SK-N-SH (cell line): ENCODE measurements around the gene GPX5. TPM values are rescaled to one million over a fixed set of nuclear protein-coding genes. Genes with fewer than 3 reads are reported as not detected.

ENCODE experiments used
- CTCF ChIA-PET: fragments of 300-600, 350-600 bp; formaldehyde crosslinking; extraction: SDS; loops from one replicate; lab custom pipeline; 2021; lab: Yijun Ruan, JAX
- POLR2A ChIA-PET: fragments of 350-600 bp; sonication (Branson Sonifier 250); formaldehyde crosslinking; extraction: SDS; loops from one replicate; lab custom pipeline; 2020; ENCODE audit warnings: antibody characterized with exemption, inconsistent platforms; lab: Yijun Ruan, JAX
- DNase-seq: peaks from one replicate; pipeline ENCODE4 v3.0.0; 2012
- H2AFZ ChIP-seq: fragments of 200-600 bp; sonication (generic); 2 replicates; pipeline ENCODE4 v1.8.1; 2016; ENCODE audit warnings: antibody characterized with exemption, mild to moderate bottlenecking, low read depth
- H3F3A ChIP-seq: fragments of 200-600 bp; sonication (generic); replicated peaks from 2 replicates; pipeline ENCODE3; 2016; ENCODE audit warnings: antibody characterized with exemption, mild to moderate bottlenecking; ENCODE audit not compliant: insufficient read depth
- H3K27ac ChIP-seq, 2 experiments: fragments of 200-500 bp in 1 of 2; fragments of 200-600 bp in 1 of 2; sonication (Bioruptor generic) in 1 of 2; sonication (generic), shearing (Covaris generic) in 1 of 2; 2 replicates each; pipeline versions ENCODE4 v1.5.1 to v1.6.1; 2014 to 2016; ENCODE audit warnings: low read depth in 2 of 2, inconsistent platforms in 1 of 2, low read length in 1 of 2, mild to moderate bottlenecking in 1 of 2, mixed read lengths in 1 of 2
- H3K27me3 ChIP-seq: fragments of 200-600 bp; sonication (generic), shearing (Covaris generic); 2 replicates; pipeline ENCODE4 v1.6.1; 2016; ENCODE audit warnings: mixed run types; ENCODE audit not compliant: insufficient read depth
- H3K36me3 ChIP-seq, 2 experiments: fragments of 200-500 bp in 1 of 2; fragments of 200-600 bp in 1 of 2; sonication (Bioruptor generic) in 1 of 2; sonication (generic) in 1 of 2; replicated peaks in 1 of 2; 2 replicates each; pipeline versions ENCODE3 to v1.5.1; 2014 to 2016; ENCODE audit warnings: low read length in 1 of 2, mild to moderate bottlenecking in 1 of 2; ENCODE audit not compliant: insufficient read depth in 2 of 2, control insufficient read depth in 1 of 2
- H3K4me1 ChIP-seq, 2 experiments: fragments of 200-500 bp in 1 of 2; fragments of 200-600 bp in 1 of 2; sonication (Bioruptor generic) in 1 of 2; sonication (generic), shearing (Covaris generic) in 1 of 2; 2 replicates each; pipeline versions ENCODE4 v1.5.1 to v1.6.1; 2014 to 2016; ENCODE audit warnings: low read depth in 1 of 2, low read length in 1 of 2, mixed run types in 1 of 2; ENCODE audit not compliant: insufficient read depth in 2 of 2, control insufficient read depth in 1 of 2
- H3K4me2 ChIP-seq: fragments of 200-600 bp; sonication (generic), shearing (Covaris generic); 2 replicates; pipeline ENCODE4 v1.6.1; 2017; ENCODE audit warnings: mixed run types
- H3K4me3 ChIP-seq, 2 experiments: fragments of 200-500 bp in 1 of 2; fragments of 200-600 bp in 1 of 2; sonication (Bioruptor generic) in 1 of 2; sonication (generic), shearing (Covaris generic) in 1 of 2; 2 replicates each; pipeline versions ENCODE4 v1.5.1 to v1.8.1; 2014 to 2016; ENCODE audit warnings: low read depth in 2 of 2, inconsistent platforms in 1 of 2, low read length in 1 of 2, mild to moderate bottlenecking in 1 of 2, mixed read lengths in 1 of 2, moderate library complexity in 1 of 2
- H3K79me2 ChIP-seq: fragments of 200-600 bp; sonication (generic); 2 replicates; pipeline ENCODE4 v1.8.1; 2017; ENCODE audit warnings: mild to moderate bottlenecking; ENCODE audit not compliant: insufficient read depth
- H3K9ac ChIP-seq: fragments of 200-600 bp; sonication (generic); 2 replicates; pipeline ENCODE4 v1.6.1; 2017; ENCODE audit warnings: mixed run types
- H3K9me2 ChIP-seq: fragments of 200-600 bp; sonication (generic); 2 replicates; pipeline ENCODE4 v1.6.1; 2017; ENCODE audit warnings: mixed run types
- H3K9me3 ChIP-seq: fragments of 200-600 bp; sonication (generic); 2 replicates; pipeline ENCODE4 v1.6.1; 2017; ENCODE audit warnings: mixed run types, mild to moderate bottlenecking, moderate library complexity
- H4K20me1 ChIP-seq: fragments of 200-600 bp; sonication (generic); 2 replicates; pipeline ENCODE4 v1.6.1; 2017; ENCODE audit warnings: mild to moderate bottlenecking, mixed run types; ENCODE audit not compliant: insufficient read depth
- EP300 ChIP-seq, 2 experiments: IDR thresholded peaks; 2 replicates each; pipeline versions ENCODE4 v1.4.0 to v1.6.1; 2012; ENCODE audit warnings: borderline replicate concordance in 1 of 2, low read depth in 1 of 2, low read length in 1 of 2
- GABPA ChIP-seq: IDR thresholded peaks from 2 replicates; pipeline ENCODE4 v1.4.0; 2012; ENCODE audit warnings: low read depth, mild to moderate bottlenecking
- IRF3 ChIP-seq: fragments of 150-350 bp; IDR thresholded peaks from 2 replicates; pipeline ENCODE4 v1.6.1; 2016; ENCODE audit warnings: mild to moderate bottlenecking, low read depth, low read length
- JUND ChIP-seq: IDR thresholded peaks from 2 replicates; pipeline ENCODE4 v1.4.0; 2012
- RAD21 ChIP-seq: IDR thresholded peaks from 2 replicates; pipeline ENCODE4 v1.6.1; 2012; ENCODE audit warnings: mild to moderate bottlenecking, low read length
- REST ChIP-seq: IDR thresholded peaks from 2 replicates; pipeline ENCODE4 v1.6.1; 2012; ENCODE audit warnings: mild to moderate bottlenecking, low read depth, low read length, moderate library complexity
- RXRA ChIP-seq: IDR thresholded peaks from 2 replicates; pipeline ENCODE4 v1.4.0; 2012; ENCODE audit warnings: low read depth, mild to moderate bottlenecking, borderline replicate concordance
- USF1 ChIP-seq: IDR thresholded peaks from 2 replicates; pipeline ENCODE4 v1.4.0; 2012; ENCODE audit warnings: low read depth, borderline replicate concordance
- YY1 ChIP-seq: IDR thresholded peaks from 2 replicates; pipeline ENCODE4 v1.4.0; 2012; ENCODE audit warnings: low read depth, mild to moderate bottlenecking
- WGBS: methylation state at CpG from one replicate; pipeline ENCODE4 v1.1.6; 2017; ENCODE audit warnings: low lambda C conversion rate; 5-methylcytosine and 5-hydroxymethylcytosine counted together
- polyA plus RNA-seq, 3 experiments: library from polyadenylated mRNA; depleted of rRNA; stranded (reverse); fragments of >200 nt; gene quantifications; 2 replicates each; pipeline ENCODE4 v1.2.3, GENCODE V29; 2012

GPX5 gene
- polyA plus RNA-seq, 1 of the 3 experiments (the other 2 are of a cell fraction), result not detected

GRCh38 chr6:28537065-28537464, 11.4 kb downstream of the GPX5 start:
- Histone ChIP-seq H3K9ac (no peak overlapping the region), H3K27me3 (peaks cover 8% of the 10 kb centered on the region; the same call in 1 of the 2 replicates), H3K9me3 (no peaks in the 10 kb centered on the region; the same call in 1 of the 2 replicates), H3K36me3 (no peaks in the 10 kb centered on the region)
- WGBS, result 29% methylated on average over 18 of the region's 18 CpGs
- DNase-seq, result peak; percentile 28
- TF ChIP-seq EP300 (IDR thresholded peaks at IDR 0.05; ENCODE audit: borderline replicate concordance in 1 of 2, low read depth in 1 of 2, low read length in 1 of 2), result no peak
- no peak for TF ChIP-seq JUND
- TF ChIP-seq RAD21, result no peak
- no peak for TF ChIP-seq GABPA
- no peak for TF ChIP-seq RXRA
- no peak for TF ChIP-seq IRF3
- TF ChIP-seq USF1, result no peak
- TF ChIP-seq REST, result no peak
- TF ChIP-seq, all 33 proteins: peak for 0
- Histone ChIP-seq H2AFZ (no peak overlapping the region), H3K79me2 (no peaks in the 10 kb centered on the region), H3K4me2 (no peak overlapping the region; the same call in 1 of the 2 replicates), H3K4me3 (peak overlapping the region in 1 of 2 experiments; percentile 36; a peak in 3 of 4 replicates), H3F3A (no peaks in the 10 kb centered on the region), H4K20me1 (no peaks in the 10 kb centered on the region), H3K9me2 (no peaks in the 10 kb centered on the region), H3K27ac (peak overlapping the region in 1 of 2 experiments; percentile 6; a peak in 1 of 4 replicates), H3K4me1 (no peaks in the 10 kb centered on the region; a peak in 1 of 4 replicates)
- ChIA-PET POLR2A (no interaction called here), CTCF (interaction anchor here (0.8 to 1.0 kb wide), 2 partner anchors 43 to 98 kb away, joined by 3 to 4 read pairs; no protein-coding TSS in a partner anchor)

DNA sequence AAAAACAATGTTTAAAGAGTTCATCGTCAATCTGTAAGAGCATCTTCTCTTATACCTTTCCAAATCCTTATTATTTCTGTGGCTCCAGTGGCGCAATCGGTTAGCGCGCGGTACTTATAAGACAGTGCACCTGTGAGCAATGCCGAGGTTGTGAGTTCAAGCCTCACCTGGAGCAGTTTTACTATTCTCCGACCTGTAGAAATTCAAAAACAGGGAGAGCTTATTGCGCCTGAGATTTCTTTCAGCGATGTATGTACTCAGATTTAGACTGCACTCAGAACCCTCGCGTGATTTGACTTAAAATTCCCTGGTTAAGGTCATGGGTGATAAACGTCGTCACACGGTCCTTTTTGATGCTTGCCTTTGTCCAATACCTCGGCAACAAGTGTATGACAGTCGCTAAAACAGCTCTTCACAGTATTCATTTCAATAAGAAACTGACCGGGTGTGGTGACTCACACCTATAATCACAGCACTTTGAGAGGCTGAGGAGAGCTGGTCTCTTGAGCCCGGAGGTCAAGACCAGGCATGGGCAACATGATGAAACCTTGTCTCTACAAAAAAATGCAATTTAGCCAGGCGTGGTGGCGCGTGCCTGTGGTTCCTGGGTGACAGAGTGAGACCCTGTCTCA, 11.9 kb downstream of the GPX5 start:
- H3K9ac ChIP-seq, result no peak overlapping the region
- ChIA-PET CTCF (interaction anchor here (0.8 to 1.0 kb wide), 2 partner anchors 43 to 98 kb away, joined by 3 to 4 read pairs; no protein-coding TSS in a partner anchor), POLR2A (no interaction called here)
- peaks cover 8% of the 10 kb centered on the region; the same call in 1 of the 2 replicates for H3K27me3 ChIP-seq
- peak overlapping the region; percentile 26 to 36; a peak in 3 of 4 replicates for H3K4me3 ChIP-seq
- 0 out of 4 replicates have a peak overlapping the region, but pooled peaks of 1 of the 2 experiments have one; percentile 6 for H3K27ac ChIP-seq
- DNase-seq, result no peak
- H3K9me2 ChIP-seq, result no peaks in the 10 kb centered on the region
- no peaks in the 10 kb centered on the region for H4K20me1 ChIP-seq
- no peaks in the 10 kb centered on the region; a peak in 2 of 4 replicates for H3K4me1 ChIP-seq
- no peak overlapping the region; the same call in 1 of the 2 replicates for H3K4me2 ChIP-seq
- no peaks in the 10 kb centered on the region for H3K79me2 ChIP-seq
- no peak overlapping the region for H2AFZ ChIP-seq
- WGBS, result 31% methylated on average over 22 of the region's 22 CpGs
- H3K36me3 ChIP-seq, result no peaks in the 10 kb centered on the region
- no peaks in the 10 kb centered on the region; the same call in 1 of the 2 replicates for H3K9me3 ChIP-seq
- H3F3A ChIP-seq, result no peaks in the 10 kb centered on the region
- TF ChIP-seq YY1 (no peak), JUND (no peak), IRF3 (no peak)
